Neural crest cell (in vitro differentiated cells): ENCODE results near the gene MSH3. TPM values are rescaled to one million over a fixed set of nuclear protein-coding genes. Genes with fewer than 3 reads are reported as not detected.

ENCODE experiments used
- DNase-seq: peaks from one replicate; pipeline ENCODE4 v3.0.0; 2021; ENCODE audit warnings: low read depth, mixed read lengths, low spot score
- H3K27ac Mint-ChIP-seq: one replicate; pipeline ENCODE4 v1.8.0; 2021; ENCODE audit warnings: mild to moderate bottlenecking, mixed read lengths; ENCODE audit not compliant: unreplicated experiment
- H3K27me3 Mint-ChIP-seq: 2 replicates; pipeline ENCODE4 v1.8.0; 2021; ENCODE audit warnings: low read depth, mild to moderate bottlenecking, mixed read lengths
- H3K36me3 Mint-ChIP-seq: 2 replicates; pipeline ENCODE4 v1.8.0; 2021; ENCODE audit warnings: low read depth, mild to moderate bottlenecking, mixed read lengths
- H3K4me1 Mint-ChIP-seq: 2 replicates; pipeline ENCODE4 v1.8.0; 2021; ENCODE audit warnings: mixed read lengths
- H3K4me3 Mint-ChIP-seq: one replicate; pipeline ENCODE4 v1.8.0; 2021; ENCODE audit warnings: mild to moderate bottlenecking, mixed read lengths
- H3K9me3 Mint-ChIP-seq: 2 replicates; pipeline ENCODE4 v1.8.0; 2021; ENCODE audit warnings: mixed read lengths
- CTCF ChIP-seq: fragments of 200-600 bp; sonication (generic); conservative IDR thresholded peaks from 2 replicates; pipeline ENCODE4 v1.5.0; 2021; ENCODE audit warnings: antibody characterized with exemption, mild to moderate bottlenecking
- total RNA-seq: library from RNA; stranded (reverse); gene quantifications from 2 replicates; pipeline ENCODE4 v1.2.1, GENCODE V29; 2021

The MSH3 gene
- total RNA-seq, 1 donor from 2014 or later: 17.9 TPM

- no peak for TF ChIP-seq CTCF
- Mint-ChIP-seq H3K4me1 (peaks cover 9% of the 10 kb centered on the region), H3K27ac (no peak overlapping the region), H3K9me3 (peaks cover 3% of the 10 kb centered on the region), H3K36me3 (no peaks in the 10 kb centered on the region), H3K4me3 (no peak overlapping the region), H3K27me3 (no peaks in the 10 kb centered on the region)
- DNase-seq: no peak
Measured at GRCh38 chr5:80917631-80918030, 263.2 kb downstream of the MSH3 start.

GRCh38 chr5:80919678-80920196, 265.3 kb downstream of the MSH3 start:
- H3K9me3 Mint-ChIP-seq: no peaks in the 10 kb centered on the region
- DNase-seq: no peak
- H3K4me3 Mint-ChIP-seq: no peak overlapping the region
- no peaks in the 10 kb centered on the region for H3K36me3 Mint-ChIP-seq
- H3K4me1 Mint-ChIP-seq: peaks cover 9% of the 10 kb centered on the region
- no peak overlapping the region for H3K27ac Mint-ChIP-seq
- TF ChIP-seq CTCF: no peak
- H3K27me3 Mint-ChIP-seq: no peaks in the 10 kb centered on the region

- H3K4me1 Mint-ChIP-seq: peaks cover 9% of the 10 kb centered on the region
- no peak for TF ChIP-seq CTCF
- no peaks in the 10 kb centered on the region for H3K27me3 Mint-ChIP-seq
- no peak for DNase-seq
- no peak overlapping the region for H3K27ac Mint-ChIP-seq
- H3K4me3 Mint-ChIP-seq: no peak overlapping the region
- no peaks in the 10 kb centered on the region for H3K9me3 Mint-ChIP-seq
- no peaks in the 10 kb centered on the region for H3K36me3 Mint-ChIP-seq
Measured at GRCh38 chr5:80920333-80920732, 265.9 kb downstream of the MSH3 start.

- DNase-seq: no peak
- peaks cover 16% of the 10 kb centered on the region for H3K4me1 Mint-ChIP-seq
- no peaks in the 10 kb centered on the region for H3K9me3 Mint-ChIP-seq
- H3K27me3 Mint-ChIP-seq: no peaks in the 10 kb centered on the region
- no peak overlapping the region for H3K27ac Mint-ChIP-seq
- no peak for TF ChIP-seq CTCF
- H3K4me3 Mint-ChIP-seq: no peak overlapping the region
- no peaks in the 10 kb centered on the region for H3K36me3 Mint-ChIP-seq
Measured at GRCh38 chr5:80921026-80921425, 266.6 kb downstream of the MSH3 start.

- Mint-ChIP-seq H3K36me3 (no peaks in the 10 kb centered on the region), H3K9me3 (no peaks in the 10 kb centered on the region), H3K4me1 (peaks cover 22% of the 10 kb centered on the region), H3K27me3 (no peaks in the 10 kb centered on the region), H3K27ac (peak overlapping the region; percentile 4), H3K4me3 (no peak overlapping the region)
- DNase-seq: no peak
- TF ChIP-seq CTCF: no peak
Measured at GRCh38 chr5:80925931-80926330, 271.5 kb downstream of the MSH3 start.

Other genes with a start within 250 kb of the MSH3 start
- gene ZFYVE16, start 246.6 kb upstream of the MSH3 start, total RNA-seq: 65.2 and 71.4 TPM in 2 replicates
- gene FAM151B, start 166.6 kb upstream of the MSH3 start, total RNA-seq: 1.9 and 2.0 TPM in 2 replicates
- gene ANKRD34B, start 84.4 kb upstream of the MSH3 start, total RNA-seq: 0.05 TPM in 1 of 2 replicates, not detected in the other
- 112 TPM in 2 replicates for gene DHFR, start 331 bp downstream of the MSH3 start, total RNA-seq